ENCODE data around the gene ARHGEF16.

Gene ARHGEF16

GRCh38 chr1:3483801-3484444, 29.5 kb downstream of the ARHGEF16 start:
- DNase-seq = peak in 2 of 5 experiments; percentile 15 to 20

- no peak for DNase-seq
Observed at GRCh38 chr1:3485016-3485415, 30.6 kb downstream of the ARHGEF16 start.

- no peak for DNase-seq
Observed at GRCh38 chr1:3488432-3488831, 34.0 kb downstream of the ARHGEF16 start.

- DNase-seq = no peak
Observed at GRCh38 chr1:3490046-3490745, 35.7 kb downstream of the ARHGEF16 start.

GRCh38 chr1:3491291-3492246, 37.1 kb downstream of the ARHGEF16 start:
- peak; percentile 61 to 79 (median 78) for DNase-seq

GRCh38 chr1:3492545-3493246, 38.2 kb downstream of the ARHGEF16 start:
- no peak for DNase-seq

GRCh38 chr1:3494321-3495308, 40.1 kb downstream of the ARHGEF16 start:
- no peak for DNase-seq

GRCh38 chr1:3495776-3496745, 41.6 kb downstream of the ARHGEF16 start:
- DNase-seq = no peak

GRCh38 chr1:3496916-3497315, 42.5 kb downstream of the ARHGEF16 start:
- no peak for DNase-seq

GRCh38 chr1:3497521-3497920, 43.1 kb downstream of the ARHGEF16 start:
- no peak for DNase-seq

GRCh38 chr1:3498246-3498930, 43.9 kb downstream of the ARHGEF16 start:
- no peak for DNase-seq

- no peak for DNase-seq
Observed at GRCh38 chr1:3498986-3499385, 44.5 kb downstream of the ARHGEF16 start.

- no peak for DNase-seq
Observed at GRCh38 chr1:3499611-3500010, 45.1 kb downstream of the ARHGEF16 start.

GRCh38 chr1:3500265-3500835, 45.9 kb downstream of the ARHGEF16 start:
- DNase-seq = no peak

GRCh38 chr1:3501437-3501836, 47.0 kb downstream of the ARHGEF16 start:
- no peak for DNase-seq

- peak in 4 of 5 experiments; percentile 6 to 42 (median 26) for DNase-seq
Observed at GRCh38 chr1:3501856-3502640, 47.6 kb downstream of the ARHGEF16 start.

- DNase-seq = no peak
Observed at GRCh38 chr1:3502641-3503524, 48.4 kb downstream of the ARHGEF16 start.

All from T-helper 2 cell (primary cell).